Calu3 (cell line): ENCODE results near the gene ADAR. TPM values are rescaled to one million over a fixed set of nuclear protein-coding genes. Genes with fewer than 3 reads are reported as not detected.
A peak's percentile ranks its signal among the peaks of the same experiment; 100 is the strongest.

ENCODE experiments used
- BruUV-seq: library from RNA; stranded (reverse); fragments of 400-500 nt; replicated peaks from 2 replicates; lab custom pipeline; 2021; lab: Mats Ljungman, UMichigan
- CTCF ChIA-PET: fragments of 300-600 bp; sonication (Branson Sonifier 250); formaldehyde crosslinking; loops from one replicate; lab custom pipeline; 2022; ENCODE audit warnings: antibody characterized with exemption; lab: Charles Lee
- DNase-seq: peaks from one replicate; pipeline ENCODE4 v3.0.0; 2022
- H3K27ac Mint-ChIP-seq: one replicate; pipeline ENCODE4 v1.8.0; 2022; ENCODE audit warnings: mixed read lengths; ENCODE audit not compliant: unreplicated experiment
- H3K27me3 Mint-ChIP-seq: one replicate; pipeline ENCODE4 v1.8.0; 2022; ENCODE audit warnings: mixed read lengths; ENCODE audit not compliant: unreplicated experiment
- H3K36me3 Mint-ChIP-seq: one replicate; pipeline ENCODE4 v1.8.0; 2022; ENCODE audit warnings: mild to moderate bottlenecking, moderate library complexity, mixed read lengths; ENCODE audit not compliant: insufficient read depth, unreplicated experiment
- H3K4me1 Mint-ChIP-seq: one replicate; pipeline ENCODE4 v1.8.0; 2022; ENCODE audit warnings: mild to moderate bottlenecking, low read depth, mixed read lengths; ENCODE audit not compliant: unreplicated experiment
- H3K4me3 Mint-ChIP-seq: one replicate; pipeline ENCODE4 v1.8.0; 2022; ENCODE audit warnings: mild to moderate bottlenecking, low read depth, moderate library complexity, mixed read lengths; ENCODE audit not compliant: unreplicated experiment
- H3K9me3 Mint-ChIP-seq: one replicate; pipeline ENCODE4 v1.8.0; 2022; ENCODE audit warnings: low read depth, mixed read lengths; ENCODE audit not compliant: unreplicated experiment
- intact Hi-C: fragments of 100-400 bp; cut with micrococcal nuclease; formaldehyde crosslinking; loops from one replicate; pipeline ENCODE4 v1.10.0; 2022; ENCODE audit not compliant: unreplicated experiment
- total RNA-seq: library from RNA; stranded (reverse); gene quantifications from 2 replicates; pipeline ENCODE4 v1.2.3, GENCODE V29; 2022
- TF ChIP-seq, protein P1 (sequence below): fragments of 200-600 bp; IDR thresholded peaks from one replicate; pipeline ENCODE4 v1.8.0; 2022; ENCODE audit warnings: antibody characterized with exemption; ENCODE audit not compliant: unreplicated experiment

ADAR gene
- total RNA-seq, 1 experiment from 2014 or later, result 298 TPM

DNA sequence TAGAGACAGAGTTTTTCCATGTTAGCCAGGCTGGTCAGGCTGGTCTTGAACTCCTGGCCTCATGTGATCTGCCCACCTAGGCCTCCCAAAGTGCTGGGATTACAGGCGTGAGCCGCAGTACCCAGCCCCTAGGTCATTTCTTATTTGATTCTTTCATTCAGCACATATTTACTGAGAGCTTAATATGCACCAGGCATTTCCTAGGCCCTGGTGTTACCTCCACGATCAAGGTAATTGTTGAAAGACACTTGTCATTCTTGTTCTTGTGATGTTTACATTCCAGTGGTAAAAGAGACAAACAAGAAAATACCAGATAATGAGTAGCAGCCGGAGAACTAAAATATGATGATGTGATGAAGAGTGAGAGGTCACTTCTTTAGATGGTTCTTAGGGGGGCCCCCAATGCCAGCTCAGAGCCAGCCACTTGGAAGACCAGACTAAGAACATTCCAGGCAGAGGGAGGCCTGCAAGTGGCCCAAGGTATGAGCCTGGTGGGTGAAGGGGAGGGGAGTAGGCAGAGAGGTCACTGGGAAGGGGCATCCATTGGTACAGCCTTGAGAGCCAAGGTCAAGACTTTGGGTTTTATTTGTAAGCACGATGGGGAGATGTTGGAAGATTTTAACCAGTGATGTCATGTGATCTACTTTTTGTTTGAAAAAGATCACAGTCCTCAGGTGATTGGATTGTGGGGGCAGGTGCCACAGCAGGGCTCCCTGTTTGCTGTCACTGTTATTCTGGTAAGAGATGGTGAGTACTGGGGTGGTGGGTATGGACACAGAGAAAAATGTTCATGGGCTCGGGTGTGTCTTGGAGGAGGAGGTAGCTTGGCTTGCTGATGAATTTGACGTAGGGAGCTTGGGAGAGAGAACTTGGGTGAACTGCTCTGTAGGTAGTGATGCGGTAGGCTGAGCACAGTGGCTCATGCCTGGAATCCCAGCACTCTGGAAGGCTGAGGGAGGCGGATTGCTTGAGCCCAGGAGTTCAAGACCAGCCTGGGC is 68.2 kb downstream of the ADAR start:
- no peaks in the 10 kb centered on the region for H3K9me3 Mint-ChIP-seq
- no peak overlapping the region for H3K4me3 Mint-ChIP-seq
- DNase-seq, result no peak
- intact Hi-C loops, result loop anchor here (10.0 kb wide), 1 partner anchor 345 kb away; the partner anchor contains the start of gene TPM3
- no peaks in the 10 kb centered on the region for H3K36me3 Mint-ChIP-seq
- H3K27ac Mint-ChIP-seq, result no peak overlapping the region
- peaks cover 8% of the 10 kb centered on the region for H3K4me1 Mint-ChIP-seq
- TF ChIP-seq, protein P1, sequence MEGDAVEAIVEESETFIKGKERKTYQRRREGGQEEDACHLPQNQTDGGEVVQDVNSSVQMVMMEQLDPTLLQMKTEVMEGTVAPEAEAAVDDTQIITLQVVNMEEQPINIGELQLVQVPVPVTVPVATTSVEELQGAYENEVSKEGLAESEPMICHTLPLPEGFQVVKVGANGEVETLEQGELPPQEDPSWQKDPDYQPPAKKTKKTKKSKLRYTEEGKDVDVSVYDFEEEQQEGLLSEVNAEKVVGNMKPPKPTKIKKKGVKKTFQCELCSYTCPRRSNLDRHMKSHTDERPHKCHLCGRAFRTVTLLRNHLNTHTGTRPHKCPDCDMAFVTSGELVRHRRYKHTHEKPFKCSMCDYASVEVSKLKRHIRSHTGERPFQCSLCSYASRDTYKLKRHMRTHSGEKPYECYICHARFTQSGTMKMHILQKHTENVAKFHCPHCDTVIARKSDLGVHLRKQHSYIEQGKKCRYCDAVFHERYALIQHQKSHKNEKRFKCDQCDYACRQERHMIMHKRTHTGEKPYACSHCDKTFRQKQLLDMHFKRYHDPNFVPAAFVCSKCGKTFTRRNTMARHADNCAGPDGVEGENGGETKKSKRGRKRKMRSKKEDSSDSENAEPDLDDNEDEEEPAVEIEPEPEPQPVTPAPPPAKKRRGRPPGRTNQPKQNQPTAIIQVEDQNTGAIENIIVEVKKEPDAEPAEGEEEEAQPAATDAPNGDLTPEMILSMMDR, result no peak
- CTCF ChIA-PET, result no interaction called here
- H3K27me3 Mint-ChIP-seq, result peaks cover 100% of the 10 kb centered on the region
- BruUV-seq, result no TSS peak

DNA sequence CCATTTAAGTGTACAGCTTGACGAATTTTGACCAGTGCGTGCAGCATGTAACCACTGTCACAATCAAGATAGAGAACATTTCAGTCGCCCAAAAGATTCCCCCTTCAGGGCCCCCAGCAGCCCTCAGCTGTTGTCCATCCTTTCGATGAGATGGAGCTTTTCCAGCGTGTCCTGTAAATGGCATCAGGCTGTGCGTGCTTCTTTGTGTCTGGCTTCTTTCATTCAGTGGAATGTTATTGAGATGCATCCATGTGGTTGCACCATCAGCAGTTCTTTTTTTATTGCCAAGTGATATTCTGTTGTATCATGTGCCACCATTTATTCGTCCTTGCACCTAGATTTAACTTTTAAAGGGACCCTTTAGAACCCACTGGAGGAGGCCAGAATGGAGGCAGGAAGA is 71.4 kb downstream of the ADAR start:
- no peak overlapping the region for H3K27ac Mint-ChIP-seq
- peaks cover 88% of the 10 kb centered on the region for H3K27me3 Mint-ChIP-seq
- no peaks in the 10 kb centered on the region for H3K36me3 Mint-ChIP-seq
- no TSS peak for BruUV-seq
- TF ChIP-seq, protein P1, result no peak
- intact Hi-C loops, result no loop called here
- no peak overlapping the region for H3K4me3 Mint-ChIP-seq
- H3K4me1 Mint-ChIP-seq, result peaks cover 8% of the 10 kb centered on the region
- CTCF ChIA-PET, result no interaction called here
- no peak for DNase-seq
- no peaks in the 10 kb centered on the region for H3K9me3 Mint-ChIP-seq

DNA sequence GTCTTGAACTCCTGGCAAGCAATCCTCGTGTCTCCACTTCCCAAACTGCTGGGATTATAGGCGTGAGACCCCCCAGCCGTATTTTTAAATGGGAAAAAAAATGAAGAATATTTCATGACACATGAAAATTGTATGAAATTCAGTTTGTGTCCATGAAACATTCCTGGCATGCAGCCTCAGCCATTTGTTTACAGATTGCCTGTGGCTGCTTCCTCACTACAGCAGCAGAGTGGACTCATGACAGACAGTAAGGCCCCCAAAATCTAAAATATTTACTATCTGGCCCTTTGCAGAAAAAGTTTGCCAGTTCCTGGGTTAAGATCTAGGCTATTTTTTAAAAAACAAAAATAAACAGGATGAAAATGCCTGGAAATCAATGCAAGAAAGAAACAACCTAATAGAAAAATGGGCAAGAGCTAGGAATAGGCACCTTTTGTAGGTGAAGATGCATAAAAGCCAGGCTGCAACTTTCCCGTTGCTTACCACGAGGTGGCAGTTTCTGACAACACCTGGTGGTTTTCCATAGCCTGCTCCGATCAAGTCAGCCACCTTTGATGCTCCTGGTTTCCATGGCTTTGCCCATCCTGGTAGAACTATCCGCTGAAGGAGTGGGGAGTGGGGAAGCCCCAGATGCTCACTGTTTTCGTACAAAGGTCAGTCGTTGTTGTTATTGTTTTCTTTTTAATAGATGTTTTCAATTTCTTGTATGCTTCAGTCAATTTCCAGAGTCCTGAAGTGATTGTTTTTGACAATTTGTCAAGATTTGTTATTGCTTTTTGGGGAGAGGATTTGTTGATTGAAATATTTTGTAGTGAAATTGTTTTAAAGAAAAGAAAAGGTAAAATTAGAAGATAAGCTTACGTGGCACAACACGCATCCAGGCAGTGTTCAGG is 73.8 kb downstream of the ADAR start:
- H3K4me3 Mint-ChIP-seq, result no peak overlapping the region

More for the DNA sequence above, 73.8 kb downstream of the ADAR start:
- Mint-ChIP-seq H3K36me3 (no peaks in the 10 kb centered on the region), H3K4me1 (no peaks in the 10 kb centered on the region), H3K9me3 (no peaks in the 10 kb centered on the region), H3K27ac (no peak overlapping the region), H3K27me3 (peaks cover 64% of the 10 kb centered on the region)
- no TSS peak for BruUV-seq
- TF ChIP-seq, protein P1, result peak; percentile 71
- CTCF ChIA-PET, result interaction anchor here (0.6 to 3.0 kb wide), 3 partner anchors 12 to 206 kb away, joined by 3 to 18 read pairs (median 3); no protein-coding TSS in a partner anchor
- DNase-seq, result peak; percentile 66
- intact Hi-C loops, result no loop called here

Other genes with a start within 250 kb of the ADAR start
- gene IL6R, start 202.8 kb downstream of the ADAR start, total RNA-seq, result 5.0 and 8.3 TPM in 2 replicates
- not detected in 2 replicates for gene TDRD10, start 106.0 kb downstream of the ADAR start, total RNA-seq
- gene SHE, start 105.8 kb downstream of the ADAR start, total RNA-seq, result not detected in 2 replicates
- gene UBE2Q1, start 49.5 kb downstream of the ADAR start, total RNA-seq, result 96.7 and 108 TPM in 2 replicates
- 0.07 and 0.22 TPM in 2 replicates for gene CHRNB2, start 40.4 kb downstream of the ADAR start, total RNA-seq